Neutrophil (primary cell): ENCODE data around the gene ACTR2.
"Not testable (repeated sequence)": the region's sequence is repeated elsewhere in the genome, so short reads cannot be mapped to it uniquely, and the experiment has no call there.

ENCODE experiments used
- H3K27ac ChIP-seq: fragments of 200-600 bp; sonication (generic); 2 replicates; pipeline ENCODE4 v1.5.1; 2016; ENCODE audit warnings: mild to moderate bottlenecking, moderate library complexity
- H3K27me3 ChIP-seq: fragments of 200-600 bp; sonication (generic); 2 replicates; pipeline ENCODE4 v1.6.0; 2016; ENCODE audit warnings: mild to moderate bottlenecking
- H3K36me3 ChIP-seq: fragments of 200-600 bp; sonication (generic); 2 replicates; pipeline ENCODE4 v1.5.1; 2017
- H3K4me1 ChIP-seq, 2 experiments: fragments of 200-600 bp in 1 of 2; sonication (generic) in 1 of 2; 1 replicate in 1 of 2; 2 replicates in 1 of 2; pipeline versions ENCODE4 v1.5.1 to v1.6.1; 2013 to 2016; ENCODE audit warnings: low read depth in 1 of 2, low read length in 1 of 2, mild to moderate bottlenecking in 1 of 2, moderate library complexity in 1 of 2; ENCODE audit not compliant: control insufficient read depth in 1 of 2, insufficient read depth in 1 of 2
- H3K4me3 ChIP-seq, 2 experiments: fragments of 200-600 bp in 1 of 2; sonication (generic) in 1 of 2; 1 replicate in 1 of 2; 2 replicates in 1 of 2; pipeline ENCODE4 v1.5.1; 2013 to 2016; ENCODE audit warnings: low read depth in 1 of 2, low read length in 1 of 2, mild to moderate bottlenecking in 1 of 2, moderate library complexity in 1 of 2
- H3K9me3 ChIP-seq: fragments of 200-600 bp; sonication (generic); 2 replicates; pipeline ENCODE4 v1.5.1; 2016
- CTCF ChIP-seq: fragments of 200-600 bp; sonication (generic); IDR thresholded peaks from 2 replicates; pipeline ENCODE4 v1.5.1; 2016; ENCODE audit warnings: antibody characterized with exemption

The ACTR2 gene

GRCh38 chr2:65214843-65215242, 12.8 kb upstream of the ACTR2 start:
- Histone ChIP-seq H3K36me3 (no peaks in the 10 kb centered on the region), H3K27me3 (no peaks in the 10 kb centered on the region)
- no peak for TF ChIP-seq CTCF

GRCh38 chr2:65215946-65216345, 11.7 kb upstream of the ACTR2 start:
- Histone ChIP-seq H3K4me1 (no peaks in the 10 kb centered on the region), H3K27me3 (no peaks in the 10 kb centered on the region), H3K36me3 (no peaks in the 10 kb centered on the region), H3K27ac (no peak overlapping the region), H3K9me3 (no peaks in the 10 kb centered on the region), H3K4me3 (no peak overlapping the region)
- TF ChIP-seq CTCF = no peak

More at GRCh38 chr2:65214843-65215242, 12.8 kb upstream of the ACTR2 start:
- no peaks in the 10 kb centered on the region for H3K9me3 ChIP-seq
- no peak overlapping the region for H3K27ac ChIP-seq
- no peak overlapping the region for H3K4me3 ChIP-seq
- H3K4me1 ChIP-seq = no peaks in the 10 kb centered on the region

GRCh38 chr2:65220432-65221131, 7.0 kb upstream of the ACTR2 start:
- Histone ChIP-seq H3K4me3 (no peak overlapping the region), H3K36me3 (no peaks in the 10 kb centered on the region), H3K27ac (no peak overlapping the region), H3K4me1 (no peaks in the 10 kb centered on the region), H3K9me3 (no peaks in the 10 kb centered on the region), H3K27me3 (no peaks in the 10 kb centered on the region)
- TF ChIP-seq CTCF = no peak

- not testable (repeated sequence) for H3K9me3 ChIP-seq, H3K4me1 ChIP-seq, H3K4me3 ChIP-seq, H3K27ac ChIP-seq, H3K36me3 ChIP-seq, H3K27me3 ChIP-seq
These were observed 6.4 kb upstream of the ACTR2 start for GRCh38 chr2:65221275-65221674.

- no peak for TF ChIP-seq CTCF
- peaks cover 18% of the 10 kb centered on the region for H3K36me3 ChIP-seq
- peaks cover 46 to 48% of the 10 kb centered on the region in 2 experiments for H3K4me1 ChIP-seq
- no peaks in the 10 kb centered on the region for H3K9me3 ChIP-seq
- no peaks in the 10 kb centered on the region for H3K27me3 ChIP-seq
- peak overlapping the region; percentile 84 to 100 for H3K4me3 ChIP-seq
- peak overlapping the region; percentile 100 for H3K27ac ChIP-seq
These were observed 593 bp upstream of the ACTR2 start for GRCh38 chr2:65227020-65227455.

- Histone ChIP-seq H3K4me1 (peaks cover 59 to 60% of the 10 kb centered on the region in 2 experiments), H3K36me3 (peaks cover 19% of the 10 kb centered on the region), H3K27me3 (no peaks in the 10 kb centered on the region), H3K4me3 (peak overlapping the region; percentile 84 to 100), H3K9me3 (no peaks in the 10 kb centered on the region), H3K27ac (peak overlapping the region; percentile 100)
- no peak for TF ChIP-seq CTCF
These were observed 676 bp downstream of the ACTR2 start for GRCh38 chr2:65228263-65228750.
